MM.1S (cell line): ENCODE results near the gene ABCC4.

Source experiments
- EZH2 ChIP-seq: fragments of 300-600 bp; sonication (generic); optimal IDR thresholded peaks from 2 replicates; pipeline ENCODE3; 2017; ENCODE audit warnings: low read depth, mild to moderate bottlenecking, antibody characterized with exemption, low read length, mixed read lengths
- TF ChIP-seq, protein P1 (sequence below): fragments of 300-600 bp; sonication (generic); IDR thresholded peaks from 2 replicates; pipeline ENCODE4 v1.5.1; 2016; ENCODE audit warnings: antibody characterized with exemption, low read length, mixed read lengths

DNA sequence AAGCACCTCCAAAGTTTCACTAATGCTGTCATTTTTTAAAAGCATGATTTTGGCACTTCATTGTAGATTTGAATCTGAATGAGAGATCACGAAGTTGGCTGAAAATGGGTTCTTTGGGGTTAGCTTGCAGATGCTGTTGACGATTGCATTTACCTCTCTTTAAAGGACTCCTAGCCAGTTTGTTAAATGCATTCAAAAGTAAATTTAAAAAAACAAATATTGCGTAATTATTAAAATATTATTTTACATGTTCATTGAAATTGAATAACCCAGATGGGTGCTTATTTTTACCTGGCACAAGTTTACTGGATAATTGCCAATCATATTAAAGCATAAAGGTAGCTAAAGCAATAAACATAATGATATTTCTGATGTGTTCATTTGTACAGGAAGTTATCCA is 172.2 kb downstream of the ABCC4 start:
- TF ChIP-seq, protein P1, sequence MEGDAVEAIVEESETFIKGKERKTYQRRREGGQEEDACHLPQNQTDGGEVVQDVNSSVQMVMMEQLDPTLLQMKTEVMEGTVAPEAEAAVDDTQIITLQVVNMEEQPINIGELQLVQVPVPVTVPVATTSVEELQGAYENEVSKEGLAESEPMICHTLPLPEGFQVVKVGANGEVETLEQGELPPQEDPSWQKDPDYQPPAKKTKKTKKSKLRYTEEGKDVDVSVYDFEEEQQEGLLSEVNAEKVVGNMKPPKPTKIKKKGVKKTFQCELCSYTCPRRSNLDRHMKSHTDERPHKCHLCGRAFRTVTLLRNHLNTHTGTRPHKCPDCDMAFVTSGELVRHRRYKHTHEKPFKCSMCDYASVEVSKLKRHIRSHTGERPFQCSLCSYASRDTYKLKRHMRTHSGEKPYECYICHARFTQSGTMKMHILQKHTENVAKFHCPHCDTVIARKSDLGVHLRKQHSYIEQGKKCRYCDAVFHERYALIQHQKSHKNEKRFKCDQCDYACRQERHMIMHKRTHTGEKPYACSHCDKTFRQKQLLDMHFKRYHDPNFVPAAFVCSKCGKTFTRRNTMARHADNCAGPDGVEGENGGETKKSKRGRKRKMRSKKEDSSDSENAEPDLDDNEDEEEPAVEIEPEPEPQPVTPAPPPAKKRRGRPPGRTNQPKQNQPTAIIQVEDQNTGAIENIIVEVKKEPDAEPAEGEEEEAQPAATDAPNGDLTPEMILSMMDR, result no peak
- no peak for TF ChIP-seq EZH2
